BJ (cell line): ENCODE results near the gene RIPK3. TPM values are rescaled to one million over a fixed set of nuclear protein-coding genes. Genes with fewer than 3 reads are reported as not detected.

ENCODE experiments used
- CTCF ChIA-PET: fragments of 350-600 bp; formaldehyde crosslinking; extraction: SDS; loops from one replicate; lab custom pipeline; 2021; ENCODE audit warnings: antibody characterized with exemption, inconsistent platforms; lab: Yijun Ruan, JAX
- POLR2A ChIA-PET: fragments of 300-600 bp; sonication (Branson Sonifier 250); formaldehyde crosslinking; extraction: SDS; loops from one replicate; lab custom pipeline; 2021; ENCODE audit warnings: antibody characterized with exemption; lab: Charles Lee
- DNase-seq: peaks from one replicate; pipeline ENCODE4 v3.0.0-alpha.2; 2011; ENCODE audit warnings: low read depth
- H3K27me3 ChIP-seq: 2 replicates; pipeline ENCODE4 v1.6.0; 2011; ENCODE audit warnings: low read length; ENCODE audit not compliant: control insufficient read depth, insufficient read depth
- H3K36me3 ChIP-seq: 2 replicates; pipeline ENCODE4 v1.5.1; 2011; ENCODE audit warnings: low read length; ENCODE audit not compliant: control insufficient read depth, insufficient read depth
- H3K4me3 ChIP-seq: 2 replicates; pipeline ENCODE4 v1.5.1; 2011; ENCODE audit warnings: low read depth, mild to moderate bottlenecking, control low read depth, low read length
- polyA plus RNA-seq: library from polyadenylated mRNA; depleted of rRNA; stranded (reverse); fragments of >200 nt; gene quantifications from 2 replicates; pipeline ENCODE4 v1.2.3, GENCODE V29; 2011
- TF ChIP-seq, protein P1 (sequence below): IDR thresholded peaks from 2 replicates; pipeline ENCODE4 v1.5.1; 2011; ENCODE audit warnings: low read depth, mild to moderate bottlenecking, control low read depth, inconsistent platforms, low read length, moderate library complexity; ENCODE audit not compliant: insufficient read depth

The RIPK3 gene
- polyA plus RNA-seq, 1 experiment = 4.4 TPM

DNA sequence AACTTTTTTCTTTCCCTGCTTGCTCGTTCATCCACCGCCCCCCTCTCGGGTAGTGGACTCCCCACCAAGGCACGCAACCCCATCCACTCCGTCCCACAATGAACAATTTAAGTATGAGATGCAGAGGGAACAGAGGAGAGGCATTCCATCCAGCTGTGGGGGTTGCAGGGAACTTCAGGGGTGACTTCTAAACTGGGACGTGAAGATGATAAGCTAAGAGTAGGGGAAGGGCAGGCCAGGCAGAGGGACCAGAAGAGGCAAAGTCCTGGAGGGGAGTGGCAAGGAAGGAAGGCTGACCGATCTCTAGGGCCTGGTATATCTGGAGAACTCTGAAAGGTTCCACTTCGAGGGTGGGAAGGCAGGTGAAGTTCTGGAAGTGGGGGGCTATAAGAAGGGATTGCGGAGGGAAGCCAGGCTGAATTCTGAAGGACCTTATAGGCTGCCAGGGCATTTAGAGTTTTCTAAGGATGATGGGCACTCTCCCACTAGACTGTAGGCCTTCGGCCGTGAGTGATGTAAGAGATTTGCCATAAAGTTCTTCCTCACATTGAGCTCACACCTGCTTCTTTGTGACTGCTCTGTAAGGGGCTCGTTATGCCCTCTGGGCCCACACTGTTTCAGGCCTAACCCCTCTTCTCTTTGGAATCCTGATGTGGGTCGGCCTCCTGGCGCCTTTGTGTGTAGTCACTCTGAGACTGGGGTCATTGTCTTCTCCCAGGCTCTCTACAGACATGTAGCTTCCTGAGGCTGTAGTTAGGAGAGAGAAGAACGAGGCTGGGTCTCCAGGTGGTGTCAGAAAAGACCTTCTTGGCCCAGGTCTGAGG is 40.3 kb upstream of the RIPK3 start:
- H3K4me3 ChIP-seq = no peak overlapping the region
- H3K27me3 ChIP-seq = no peaks in the 10 kb centered on the region
- POLR2A ChIA-PET = interaction anchor here (0.7 to 1.2 kb wide), 2 partner anchors 14 to 39 kb away, joined by 3 read pairs; no protein-coding TSS in a partner anchor
- DNase-seq = no peak
- H3K36me3 ChIP-seq = peaks cover 24% of the 10 kb centered on the region
- TF ChIP-seq, protein P1, sequence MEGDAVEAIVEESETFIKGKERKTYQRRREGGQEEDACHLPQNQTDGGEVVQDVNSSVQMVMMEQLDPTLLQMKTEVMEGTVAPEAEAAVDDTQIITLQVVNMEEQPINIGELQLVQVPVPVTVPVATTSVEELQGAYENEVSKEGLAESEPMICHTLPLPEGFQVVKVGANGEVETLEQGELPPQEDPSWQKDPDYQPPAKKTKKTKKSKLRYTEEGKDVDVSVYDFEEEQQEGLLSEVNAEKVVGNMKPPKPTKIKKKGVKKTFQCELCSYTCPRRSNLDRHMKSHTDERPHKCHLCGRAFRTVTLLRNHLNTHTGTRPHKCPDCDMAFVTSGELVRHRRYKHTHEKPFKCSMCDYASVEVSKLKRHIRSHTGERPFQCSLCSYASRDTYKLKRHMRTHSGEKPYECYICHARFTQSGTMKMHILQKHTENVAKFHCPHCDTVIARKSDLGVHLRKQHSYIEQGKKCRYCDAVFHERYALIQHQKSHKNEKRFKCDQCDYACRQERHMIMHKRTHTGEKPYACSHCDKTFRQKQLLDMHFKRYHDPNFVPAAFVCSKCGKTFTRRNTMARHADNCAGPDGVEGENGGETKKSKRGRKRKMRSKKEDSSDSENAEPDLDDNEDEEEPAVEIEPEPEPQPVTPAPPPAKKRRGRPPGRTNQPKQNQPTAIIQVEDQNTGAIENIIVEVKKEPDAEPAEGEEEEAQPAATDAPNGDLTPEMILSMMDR = no peak
- CTCF ChIA-PET = interaction anchor here (0.6 to 4.8 kb wide), 7 partner anchors 9 to 51 kb away, joined by 3 to 28 read pairs (median 4); partner anchors contain the start of genes ADCY4 and NYNRIN

DNA sequence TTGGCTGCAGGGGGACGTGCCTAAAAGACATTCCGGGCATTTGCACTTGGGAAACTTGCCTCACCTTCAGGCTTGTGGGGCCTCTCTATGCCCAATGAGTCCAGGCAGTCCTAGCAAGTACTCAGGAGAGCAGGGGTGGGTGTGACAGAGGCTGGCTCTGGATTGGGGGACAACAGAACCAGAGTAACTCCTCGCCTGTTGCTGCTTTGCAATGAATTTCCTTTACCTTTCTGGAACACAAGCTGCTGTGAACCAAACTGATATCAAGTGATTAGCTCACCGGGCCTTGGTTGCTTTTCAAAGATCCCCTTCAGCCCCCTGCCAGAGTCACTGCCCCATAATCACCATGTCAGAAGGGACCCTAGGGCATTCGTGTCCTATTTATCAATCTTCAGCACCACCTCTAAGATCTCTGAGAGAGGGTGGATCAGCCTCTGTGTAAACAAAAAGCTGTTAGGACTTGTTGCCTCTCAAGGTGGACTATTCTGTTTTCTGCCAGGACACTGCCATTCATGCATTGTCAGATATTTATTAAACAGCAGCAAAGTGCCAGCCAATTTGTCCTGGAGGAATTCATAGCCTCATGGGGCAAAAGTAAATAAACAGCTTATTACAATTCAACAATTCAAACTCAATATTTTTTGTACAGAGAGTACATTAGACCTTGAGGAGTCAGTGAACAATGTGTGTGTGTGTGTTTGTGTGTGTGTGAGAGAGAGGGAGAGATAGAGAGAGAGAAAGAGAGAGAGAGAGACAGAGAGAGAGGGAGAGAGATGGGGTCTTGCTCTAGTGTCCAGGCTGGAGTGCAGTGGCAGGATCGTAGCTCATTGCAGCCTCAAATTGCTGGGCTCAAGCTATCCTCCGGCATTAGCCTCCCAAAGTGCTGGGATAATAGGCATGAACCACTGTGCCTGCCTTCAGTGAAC is 39.5 kb upstream of the RIPK3 start:
- TF ChIP-seq, protein P1 = no peak
- CTCF ChIA-PET = interaction anchor here (0.8 to 4.8 kb wide), 12 partner anchors 8 to 58 kb away, joined by 3 to 28 read pairs (median 4); partner anchors contain the start of genes ADCY4 and NYNRIN
- DNase-seq = no peak
- POLR2A ChIA-PET = interaction anchor here (0.7 to 0.8 kb wide), 3 partner anchors 9 to 118 kb away, joined by 3 read pairs; no protein-coding TSS in a partner anchor
- peaks cover 27% of the 10 kb centered on the region for H3K36me3 ChIP-seq
- no peaks in the 10 kb centered on the region for H3K27me3 ChIP-seq
- no peak overlapping the region for H3K4me3 ChIP-seq

DNA sequence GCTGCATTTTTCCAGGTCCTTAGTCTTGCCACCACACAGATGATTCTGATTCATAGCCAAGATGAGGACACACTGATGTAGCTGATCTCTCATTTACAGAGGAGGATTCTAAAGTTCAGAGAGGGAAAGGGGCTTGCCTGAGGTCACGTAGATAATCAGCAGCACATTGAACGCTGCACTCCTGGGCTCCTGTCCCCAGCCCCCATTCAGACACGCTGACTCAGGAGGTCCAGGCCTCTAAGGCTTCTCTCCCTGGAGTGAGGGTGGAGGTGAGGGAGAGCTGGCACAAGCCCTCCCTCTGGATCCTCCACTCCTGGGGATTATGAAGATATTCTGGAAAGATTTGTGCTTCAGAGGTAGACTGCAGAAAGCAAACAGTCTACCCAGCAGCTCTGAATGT is 38.5 kb upstream of the RIPK3 start:
- H3K36me3 ChIP-seq = peaks cover 34% of the 10 kb centered on the region
- ChIA-PET POLR2A (interaction anchor here (0.7 to 0.8 kb wide), 2 partner anchors 10 to 117 kb away, joined by 3 read pairs; no protein-coding TSS in a partner anchor), CTCF (interaction anchor here (0.6 to 4.8 kb wide), 7 partner anchors 8 to 270 kb away, joined by 3 to 28 read pairs (median 5); partner anchors contain the start of gene ADCY4)
- H3K27me3 ChIP-seq = no peaks in the 10 kb centered on the region
- DNase-seq = no peak
- H3K4me3 ChIP-seq = no peak overlapping the region
- TF ChIP-seq, protein P1 = no peak

DNA sequence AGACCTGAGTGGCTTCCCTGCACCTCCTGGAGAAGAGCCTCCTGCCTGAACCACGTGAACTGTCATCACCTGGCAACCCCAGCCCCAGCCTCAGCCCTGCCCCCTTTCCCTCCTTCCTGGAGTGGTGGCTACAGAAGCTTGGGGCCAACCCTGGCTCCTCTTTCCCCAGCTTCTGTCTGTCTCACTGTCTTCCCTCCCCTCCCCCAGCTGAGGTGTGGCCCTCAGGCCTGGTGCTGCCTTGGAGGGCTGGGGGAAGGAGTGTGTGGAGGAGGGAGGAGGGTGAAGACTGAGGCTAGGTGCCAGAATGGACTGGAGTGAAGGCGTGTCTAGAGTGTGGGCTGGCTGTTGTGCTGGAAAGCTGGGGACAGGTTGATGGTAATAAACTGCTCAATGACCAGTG is 37.9 kb upstream of the RIPK3 start:
- no peaks in the 10 kb centered on the region for H3K27me3 ChIP-seq
- no peak for DNase-seq
- no peak overlapping the region for H3K4me3 ChIP-seq
- TF ChIP-seq, protein P1 = no peak
- POLR2A ChIA-PET = no interaction called here
- CTCF ChIA-PET = interaction anchor here (0.6 to 4.8 kb wide), 6 partner anchors 8 to 270 kb away, joined by 3 to 28 read pairs (median 6); partner anchors contain the start of gene ADCY4
- H3K36me3 ChIP-seq = peaks cover 40% of the 10 kb centered on the region
